GM12801 (cell line): ENCODE measurements around the gene MMP1.

Experiments
- CTCF ChIP-seq: IDR thresholded peaks from one replicate; pipeline ENCODE4 v1.5.1; 2011; ENCODE audit warnings: control low read depth; ENCODE audit not compliant: insufficient read length; ENCODE audit errors: extremely low read depth

MMP1 gene

DNA sequence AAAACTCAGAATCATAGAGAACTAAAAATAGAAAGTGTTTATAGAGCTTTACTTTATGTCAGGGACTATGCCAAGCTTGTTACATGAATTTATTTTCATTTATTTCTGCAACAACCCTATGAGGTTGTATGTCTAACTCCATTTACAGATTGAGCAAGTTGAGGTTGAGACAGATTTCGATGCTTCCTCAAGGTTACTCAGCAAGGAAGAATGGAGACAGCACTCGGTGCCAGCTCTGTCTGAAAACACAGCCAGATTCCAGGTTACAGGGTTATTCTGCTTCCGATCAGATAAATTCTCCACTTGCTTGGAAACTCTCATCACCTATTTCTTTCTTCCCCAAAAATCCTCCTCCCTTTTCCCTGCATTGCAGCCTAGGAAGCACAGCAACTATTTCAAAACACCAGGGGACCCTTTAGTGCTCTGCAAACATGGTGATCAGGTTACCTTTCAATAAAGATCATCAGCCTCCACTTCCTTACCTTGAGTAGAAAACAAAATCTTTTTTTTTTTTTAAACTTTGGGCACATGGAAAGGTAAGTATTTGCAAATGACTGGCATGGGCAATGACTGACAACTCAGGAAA is 38.4 kb upstream of the MMP1 start:
- no peak for TF ChIP-seq CTCF

- TF ChIP-seq CTCF, result no peak
These were observed 35.8 kb upstream of the MMP1 start for GRCh38 chr11:102833731-102834130.

DNA sequence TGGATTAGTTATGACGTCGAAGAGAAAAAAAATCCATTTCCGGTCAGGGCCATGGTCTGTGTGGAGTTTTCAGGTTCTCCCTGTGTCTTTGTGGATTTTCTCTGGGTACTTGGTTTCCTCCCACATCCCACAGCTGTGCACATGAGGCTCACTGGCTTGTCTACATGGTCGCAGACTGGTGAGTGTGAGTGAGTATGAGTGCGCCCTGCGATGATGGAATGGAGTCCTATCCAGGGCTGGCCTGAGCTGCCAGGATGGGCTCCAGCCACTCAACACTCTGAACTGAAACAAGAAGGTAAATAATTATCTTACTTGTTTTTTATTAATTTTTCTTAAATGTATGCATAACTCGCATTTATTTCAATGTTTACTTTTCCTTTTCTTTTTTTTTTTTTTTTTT is 34.7 kb upstream of the MMP1 start:
- TF ChIP-seq CTCF, result no peak

DNA sequence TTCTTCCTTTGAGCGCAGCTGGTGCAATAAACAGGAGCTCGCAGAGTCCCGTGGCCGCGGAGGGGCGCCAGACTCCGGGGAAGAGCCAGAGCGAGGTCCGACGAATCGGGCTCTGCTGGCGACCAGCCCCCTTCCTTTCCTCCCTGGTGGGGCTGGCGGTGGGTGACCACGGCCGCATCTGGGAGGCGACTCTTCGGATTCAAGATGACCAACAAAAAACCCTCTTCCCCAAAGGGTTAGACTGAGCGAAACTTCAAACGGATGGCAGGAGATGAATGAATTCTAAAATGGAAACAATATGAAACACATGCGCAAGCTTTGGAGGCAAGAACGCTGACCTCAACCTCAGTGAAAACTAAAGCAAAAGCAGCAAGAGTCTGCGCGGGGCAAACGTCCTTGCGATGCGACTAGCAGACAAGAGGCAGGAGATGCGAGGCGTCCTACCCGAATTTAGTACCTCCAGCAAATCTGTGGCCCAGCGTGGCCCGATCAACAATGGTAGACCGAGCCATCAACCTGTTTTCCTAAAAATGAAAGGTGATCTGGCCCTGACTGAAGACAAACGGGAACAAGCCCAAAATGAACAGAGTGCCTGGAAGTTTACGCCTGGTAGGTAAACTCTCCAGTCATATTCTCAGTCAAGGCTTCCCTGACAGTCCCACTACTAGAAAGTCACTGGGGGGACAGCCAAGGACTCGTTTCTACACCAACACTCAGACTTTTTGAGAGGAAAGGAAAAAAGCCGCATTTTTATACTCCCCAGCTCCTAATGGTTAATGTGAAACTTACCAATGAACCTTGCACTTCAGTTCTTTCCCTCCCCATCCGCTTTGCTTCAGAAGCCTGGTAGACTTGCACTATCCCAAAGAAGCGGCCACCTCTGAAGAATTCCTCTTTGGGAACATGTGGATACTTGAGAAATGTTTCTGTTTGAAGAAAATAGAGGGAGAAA is 33.8 kb upstream of the MMP1 start:
- TF ChIP-seq CTCF, result no peak

DNA sequence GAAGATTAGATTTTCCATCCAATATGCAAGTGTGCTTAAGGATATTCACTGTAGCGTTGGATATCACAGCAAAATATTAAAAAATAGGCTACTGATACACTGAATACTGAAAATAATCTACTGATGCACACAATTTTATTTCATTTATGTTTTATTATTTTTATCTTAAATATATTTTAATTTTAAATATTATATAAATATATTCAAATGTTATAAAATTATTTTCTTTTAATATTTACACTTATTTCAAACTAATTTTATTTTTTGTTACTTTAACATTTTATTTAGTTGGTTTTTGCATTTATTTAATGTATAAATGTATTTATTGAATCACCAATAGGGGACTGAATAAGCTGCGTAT is 33.1 kb upstream of the MMP1 start:
- TF ChIP-seq CTCF, result no peak

- no peak for TF ChIP-seq CTCF
These were observed 32.2 kb upstream of the MMP1 start for GRCh38 chr11:102830001-102830727.

DNA sequence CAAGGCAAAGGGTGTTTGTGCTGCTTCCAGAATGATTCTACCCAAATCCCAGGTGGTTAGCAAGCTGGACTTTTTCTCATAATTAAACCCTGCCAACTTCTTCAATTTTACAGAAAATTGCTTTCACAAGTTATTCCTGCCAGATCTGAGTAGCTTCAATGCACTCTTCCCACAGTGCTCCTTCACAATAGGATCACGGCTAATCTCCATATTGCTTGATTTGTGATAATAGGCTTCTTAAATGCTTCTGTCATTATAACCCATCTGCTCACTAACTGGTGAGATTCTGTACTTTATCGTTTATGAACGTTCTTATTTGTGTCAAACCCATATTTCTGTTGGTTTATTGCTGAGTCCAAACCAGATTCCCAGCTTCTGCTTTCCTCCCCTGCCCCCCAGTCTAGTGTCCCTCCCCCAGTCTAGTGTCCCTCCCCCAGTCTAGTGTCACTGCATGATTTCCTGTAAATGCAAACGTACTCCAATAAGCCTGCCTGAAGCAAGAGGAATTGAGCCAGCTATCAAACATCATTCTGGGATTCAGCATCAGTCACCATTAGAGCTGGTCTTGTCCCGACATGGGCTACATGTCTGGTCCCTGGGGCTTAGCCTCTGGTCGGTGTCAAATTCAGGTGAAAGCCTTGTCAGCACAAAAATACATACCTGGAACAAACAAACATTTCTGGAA is 31.5 kb upstream of the MMP1 start:
- no peak for TF ChIP-seq CTCF
